CD14-positive monocyte (primary cell): Measurements from ENCODE around the gene C1orf50. TPM values are rescaled to one million over a fixed set of nuclear protein-coding genes. Genes with fewer than 3 reads are reported as not detected.

Experiments
- DNase-seq, 3 donors: peaks; one replicate each; pipeline ENCODE4 v3.0.0-alpha.2; 2011 to 2022
- H2AFZ ChIP-seq: 2 replicates; pipeline ENCODE4 v1.6.0; 2012; ENCODE audit warnings: mild to moderate bottlenecking, low read depth, low read length, inconsistent platforms; ENCODE audit not compliant: insufficient read depth, poor library complexity, severe bottlenecking
- H3K27ac ChIP-seq, 2 donors: 1 replicate in 1 of 2; 2 replicates in 1 of 2; pipeline ENCODE4 v1.5.1; 2012 to 2013; ENCODE audit warnings: low read length in 2 of 2, control low read depth in 1 of 2, inconsistent platforms in 1 of 2, low read depth in 1 of 2, mild to moderate bottlenecking in 1 of 2
- H3K27me3 ChIP-seq, 2 donors: one replicate each; pipeline versions ENCODE4 v1.6.0 to v1.6.1; 2011 to 2013; ENCODE audit warnings: low read length in 2 of 2; ENCODE audit not compliant: control insufficient read depth in 2 of 2, insufficient read depth in 2 of 2
- H3K36me3 ChIP-seq, 2 donors: replicated peaks in 1 of 2; 1 replicate in 1 of 2; 2 replicates in 1 of 2; pipeline versions ENCODE4 v1.5.1 to v1.6.1; 2012 to 2013; ENCODE audit warnings: low read length in 2 of 2, control low read depth in 1 of 2, inconsistent platforms in 1 of 2, mild to moderate bottlenecking in 1 of 2; ENCODE audit not compliant: insufficient read depth in 2 of 2, control insufficient read depth in 1 of 2
- H3K4me1 ChIP-seq, 2 donors: 1 replicate in 1 of 2; 2 replicates in 1 of 2; pipeline versions ENCODE4 v1.5.1 to v1.6.1; 2012 to 2013; ENCODE audit warnings: low read length in 2 of 2, control low read depth in 1 of 2, inconsistent platforms in 1 of 2, mild to moderate bottlenecking in 1 of 2, moderate library complexity in 1 of 2; ENCODE audit not compliant: insufficient read depth in 2 of 2, control insufficient read depth in 1 of 2
- H3K4me2 ChIP-seq: replicated peaks from 2 replicates; pipeline ENCODE3; 2012; ENCODE audit warnings: low read length, moderate library complexity, mild to moderate bottlenecking; ENCODE audit not compliant: poor library complexity, severe bottlenecking; ENCODE audit errors: extremely low read depth
- H3K4me3 ChIP-seq, 3 experiments: fragments of 200-600 bp in 1 of 3; sonication (generic) in 1 of 3; replicated peaks in 1 of 3; 1 replicate in 2 of 3; 2 replicates in 1 of 3; pipeline ENCODE4 v1.5.1; 2011 to 2013; ENCODE audit warnings: low read length in 3 of 3, mild to moderate bottlenecking in 3 of 3, control low read depth in 2 of 3, low read depth in 2 of 3, inconsistent platforms in 1 of 3, moderate library complexity in 1 of 3
- H3K79me2 ChIP-seq: 2 replicates; pipeline ENCODE4 v1.6.0; 2012; ENCODE audit warnings: mild to moderate bottlenecking, control low read depth, inconsistent platforms, low read length, moderate library complexity; ENCODE audit not compliant: insufficient read depth
- H3K9ac ChIP-seq: 2 replicates; pipeline ENCODE4 v1.6.0; 2017; ENCODE audit warnings: low read length, mild to moderate bottlenecking; ENCODE audit not compliant: insufficient read depth, poor library complexity, severe bottlenecking
- H3K9me3 ChIP-seq, 2 donors: replicated peaks in 1 of 2; 1 replicate in 1 of 2; 2 replicates in 1 of 2; pipeline versions ENCODE4 v1.5.1 to v1.6.1; 2012 to 2013; ENCODE audit warnings: low read length in 2 of 2, control low read depth in 1 of 2; ENCODE audit not compliant: control insufficient read depth in 1 of 2, insufficient read depth in 1 of 2
- H4K20me1 ChIP-seq: 2 replicates; pipeline ENCODE4 v1.6.0; 2012; ENCODE audit warnings: mild to moderate bottlenecking, low read length, control low read depth, moderate library complexity; ENCODE audit not compliant: insufficient read depth
- H3K27ac Mint-ChIP-seq, 7 donors: one replicate each; pipeline ENCODE4 v1.8.0; 2020; ENCODE audit warnings: mild to moderate bottlenecking in 7 of 7, mixed read lengths in 7 of 7, moderate library complexity in 6 of 7, inconsistent platforms in 2 of 7
- H3K27me3 Mint-ChIP-seq, 3 donors: one replicate each; pipeline ENCODE4 v1.8.0; 2021 to 2022; ENCODE audit warnings: low read depth in 3 of 3, mild to moderate bottlenecking in 3 of 3, mixed read lengths in 3 of 3, moderate library complexity in 3 of 3, inconsistent platforms in 1 of 3
- H3K36me3 Mint-ChIP-seq, 2 donors: one replicate each; pipeline ENCODE4 v1.8.0; 2020; ENCODE audit warnings: mixed read lengths in 2 of 2, inconsistent platforms in 1 of 2, mild to moderate bottlenecking in 1 of 2
- H3K4me1 Mint-ChIP-seq: one replicate; pipeline ENCODE4 v1.8.0; 2020; ENCODE audit warnings: mild to moderate bottlenecking, mixed read lengths
- H3K4me3 Mint-ChIP-seq, 2 donors: one replicate each; pipeline ENCODE4 v1.8.0; 2020; ENCODE audit warnings: mild to moderate bottlenecking in 2 of 2, mixed read lengths in 2 of 2, moderate library complexity in 1 of 2
- H3K9me3 Mint-ChIP-seq, 7 donors: one replicate each; pipeline ENCODE4 v1.8.0; 2020 to 2022; ENCODE audit warnings: mixed read lengths in 7 of 7, mild to moderate bottlenecking in 6 of 7, moderate library complexity in 6 of 7, inconsistent platforms in 2 of 7
- whole genome bisulfite sequencing: methylation state at CpG from one replicate; pipeline ENCODE4 v1.1.5; 2013; ENCODE audit warnings: missing lambda C conversion rate; ENCODE audit not compliant: insufficient coverage; 5-methylcytosine and 5-hydroxymethylcytosine counted together
- intact Hi-C, 2 donors: fragments of 100-400 bp; cut with micrococcal nuclease; formaldehyde crosslinking; loops; one replicate each; pipeline versions ENCODE4 v1.15.0 to v1.15.1; 2023
- polyA plus RNA-seq, 3 donors: library from polyadenylated mRNA; depleted of rRNA in 1 of 3; unstranded in 2 of 3; stranded (reverse) in 1 of 3; fragments of 300-500 nt in 2 of 3; fragments of >200 nt in 1 of 3; fragmentation: Illumina TruSeq in 2 of 3; gene quantifications; 1 replicate in 2 of 3; 2 replicates in 1 of 3; pipeline ENCODE4 v1.2.3, GENCODE V29; 2012 to 2021
- TF ChIP-seq, protein P1 (sequence below): fragments of 200-600 bp; IDR thresholded peaks from one replicate; pipeline ENCODE4 v1.8.0; 2022; ENCODE audit warnings: antibody characterized with exemption, mild to moderate bottlenecking

Gene C1orf50
- polyA plus RNA-seq, 3 donors = 3.7 to 9.2 (median 4.3) TPM

DNA sequence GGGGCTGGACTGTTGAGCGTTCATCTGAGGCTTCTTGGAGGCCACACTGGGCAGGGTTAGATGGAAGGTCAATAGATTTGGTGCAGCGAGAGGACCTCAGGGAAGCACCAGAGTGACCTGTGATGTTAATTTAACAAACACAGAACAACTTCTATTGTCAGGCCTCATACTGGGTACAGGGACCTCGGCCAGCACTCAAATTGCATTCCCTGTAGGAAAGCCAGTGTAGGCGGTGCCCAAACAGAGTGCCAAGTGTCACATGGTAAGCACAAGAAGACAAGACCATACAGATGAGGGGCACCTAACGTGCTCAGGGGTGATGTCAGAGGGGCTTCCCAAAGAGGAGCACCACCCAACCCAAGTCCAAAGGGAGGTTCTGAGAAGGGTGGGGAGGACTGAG is 19.0 kb downstream of the C1orf50 start:
- no peak for DNase-seq
- no peak overlapping the region for H3K9ac ChIP-seq
- Mint-ChIP-seq H3K4me3 (peak overlapping the region; percentile 77 to 90), H3K4me1 (peaks cover 13% of the 10 kb centered on the region), H3K9me3 (peaks cover 0 to 7% (median 1%) of the 10 kb centered on the region in 7 donors), H3K36me3 (peaks cover 28 to 30% of the 10 kb centered on the region in 2 donors), H3K27me3 (peaks cover 21 to 29% (median 25%) of the 10 kb centered on the region in 3 donors), H3K27ac (no peak overlapping the region)
- no peak overlapping the region for H2AFZ ChIP-seq
- H3K9me3 ChIP-seq = no peaks in the 10 kb centered on the region
- H3K27ac ChIP-seq = no peak overlapping the region
- H4K20me1 ChIP-seq = no peaks in the 10 kb centered on the region
- intact Hi-C loops = no loop called here
- no peaks in the 10 kb centered on the region for H3K79me2 ChIP-seq
- TF ChIP-seq, protein P1, sequence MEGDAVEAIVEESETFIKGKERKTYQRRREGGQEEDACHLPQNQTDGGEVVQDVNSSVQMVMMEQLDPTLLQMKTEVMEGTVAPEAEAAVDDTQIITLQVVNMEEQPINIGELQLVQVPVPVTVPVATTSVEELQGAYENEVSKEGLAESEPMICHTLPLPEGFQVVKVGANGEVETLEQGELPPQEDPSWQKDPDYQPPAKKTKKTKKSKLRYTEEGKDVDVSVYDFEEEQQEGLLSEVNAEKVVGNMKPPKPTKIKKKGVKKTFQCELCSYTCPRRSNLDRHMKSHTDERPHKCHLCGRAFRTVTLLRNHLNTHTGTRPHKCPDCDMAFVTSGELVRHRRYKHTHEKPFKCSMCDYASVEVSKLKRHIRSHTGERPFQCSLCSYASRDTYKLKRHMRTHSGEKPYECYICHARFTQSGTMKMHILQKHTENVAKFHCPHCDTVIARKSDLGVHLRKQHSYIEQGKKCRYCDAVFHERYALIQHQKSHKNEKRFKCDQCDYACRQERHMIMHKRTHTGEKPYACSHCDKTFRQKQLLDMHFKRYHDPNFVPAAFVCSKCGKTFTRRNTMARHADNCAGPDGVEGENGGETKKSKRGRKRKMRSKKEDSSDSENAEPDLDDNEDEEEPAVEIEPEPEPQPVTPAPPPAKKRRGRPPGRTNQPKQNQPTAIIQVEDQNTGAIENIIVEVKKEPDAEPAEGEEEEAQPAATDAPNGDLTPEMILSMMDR = no peak
- peaks cover 5 to 12% of the 10 kb centered on the region in 2 donors for H3K36me3 ChIP-seq
- no peak overlapping the region for H3K4me2 ChIP-seq
- H3K4me3 ChIP-seq = no peak overlapping the region
- H3K27me3 ChIP-seq = peaks cover 4 to 24% of the 10 kb centered on the region in 2 donors
- peaks cover 7 to 11% of the 10 kb centered on the region in 2 donors for H3K4me1 ChIP-seq
- 92% methylated on average over 4 of the region's 5 CpGs for WGBS

DNA sequence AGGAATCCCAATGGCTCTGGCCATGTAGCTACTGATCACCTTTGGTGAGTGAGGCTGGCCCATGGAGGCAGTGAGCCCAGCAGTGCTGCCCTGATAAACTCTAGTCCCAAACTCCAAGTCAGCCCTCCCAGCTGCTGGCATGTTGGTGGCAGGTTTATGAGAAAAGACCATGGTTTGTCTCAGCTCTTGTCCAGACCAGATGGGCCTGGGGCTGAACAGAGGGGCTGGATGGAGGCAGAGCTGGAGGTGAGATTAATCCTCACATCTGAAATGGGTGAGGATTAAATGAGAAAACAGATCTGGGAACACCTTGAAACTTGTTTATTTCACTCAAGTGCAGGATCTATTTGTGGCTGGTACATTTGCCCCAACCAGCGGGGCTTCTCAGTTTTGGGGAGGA is 21.0 kb downstream of the C1orf50 start:
- H3K27ac ChIP-seq = no peak overlapping the region
- Mint-ChIP-seq H3K27me3 (peaks cover 23 to 29% (median 25%) of the 10 kb centered on the region in 3 donors), H3K36me3 (peaks cover 15 to 16% of the 10 kb centered on the region in 2 donors), H3K4me1 (peaks cover 13% of the 10 kb centered on the region), H3K27ac (peak overlapping the region in 1 of 7 donors; percentile 31), H3K9me3 (peaks cover 0 to 7% (median 1%) of the 10 kb centered on the region in 7 donors), H3K4me3 (no peak overlapping the region)
- H3K4me3 ChIP-seq = no peak overlapping the region
- H2AFZ ChIP-seq = no peak overlapping the region
- no peaks in the 10 kb centered on the region for H3K79me2 ChIP-seq
- WGBS = 100% methylated on average over 1 of the region's 1 CpG
- intact Hi-C loops = no loop called here
- DNase-seq = no peak
- peaks cover 0 to 5% of the 10 kb centered on the region in 2 donors for H3K36me3 ChIP-seq
- no peaks in the 10 kb centered on the region for H3K9me3 ChIP-seq
- H3K9ac ChIP-seq = no peak overlapping the region
- TF ChIP-seq, protein P1 = no peak
- H3K4me1 ChIP-seq = peaks cover 7 to 11% of the 10 kb centered on the region in 2 donors
- H4K20me1 ChIP-seq = no peaks in the 10 kb centered on the region
- H3K27me3 ChIP-seq = peaks cover 4 to 24% of the 10 kb centered on the region in 2 donors
- no peak overlapping the region for H3K4me2 ChIP-seq
